NCI-H345 treated with DMSO at 0.1 percent for 48 hours (cell line): ENCODE measurements around the gene CHP1.
"Not testable (repeated sequence)": the region's sequence is repeated elsewhere in the genome, so short reads cannot be mapped to it uniquely, and the experiment has no call there.

Experiments
- DNase-seq: peaks from one replicate; lab custom pipeline; 2025; ENCODE audit not compliant: unreplicated experiment; lab: John Stamatoyannopoulos, UW

Gene CHP1

DNA sequence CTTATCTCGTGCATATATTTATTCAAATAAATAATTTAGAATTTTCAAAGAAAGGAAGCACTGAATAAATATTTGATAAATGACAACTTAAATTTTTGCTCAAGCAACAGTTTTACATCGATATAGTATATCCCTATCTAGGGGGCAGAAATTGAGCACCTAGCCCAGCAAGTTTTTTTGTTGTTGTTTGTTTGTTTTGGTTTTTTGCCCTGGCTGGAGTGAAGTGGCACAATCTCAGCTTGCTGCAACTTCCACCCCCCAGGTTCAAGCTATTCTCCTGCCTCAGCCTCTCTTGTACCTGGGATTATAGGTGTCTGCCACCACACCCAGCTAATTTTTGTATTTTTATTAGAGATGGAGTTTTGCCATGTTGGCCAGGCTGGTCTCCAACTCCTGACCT, 58.9 kb downstream of the CHP1 start:
- DNase-seq, result no peak

GRCh38 chr15:41291065-41291631, 60.1 kb downstream of the CHP1 start:
- DNase-seq, result no peak

GRCh38 chr15:41292521-41292920, 61.5 kb downstream of the CHP1 start:
- no peak for DNase-seq

GRCh38 chr15:41301139-41301538, 70.1 kb downstream of the CHP1 start:
- DNase-seq, result not testable (repeated sequence)

- DNase-seq, result no peak
Observed at GRCh38 chr15:41301587-41301986, 70.5 kb downstream of the CHP1 start.

DNA sequence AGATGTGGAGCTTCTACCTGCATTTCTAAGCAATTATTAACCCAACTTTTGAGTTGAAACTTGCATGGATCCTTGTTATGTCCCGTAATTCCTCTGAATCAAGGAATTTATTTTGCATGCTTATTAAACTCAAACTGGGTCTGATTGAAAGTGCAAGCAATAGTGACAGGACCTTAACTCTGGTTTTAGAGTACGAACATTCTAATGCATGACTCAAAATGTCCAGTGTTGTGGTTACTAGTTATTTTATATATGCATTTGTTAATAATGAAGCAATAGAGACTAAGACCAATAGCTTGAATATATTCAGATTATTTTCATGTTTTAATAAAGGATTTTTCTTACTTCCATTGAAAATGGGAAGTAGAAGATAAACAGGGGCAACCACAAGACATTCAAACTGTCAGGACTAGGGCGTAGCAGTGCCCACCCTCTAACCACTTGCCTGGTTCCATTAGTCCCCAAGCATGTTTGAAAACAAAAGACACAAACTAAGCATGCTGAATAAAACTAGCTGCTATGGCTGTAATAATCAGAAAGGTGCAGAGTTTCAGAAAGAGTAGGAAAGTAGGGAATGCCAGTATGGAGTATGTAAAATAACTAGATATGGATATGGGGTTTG, 73.2 kb downstream of the CHP1 start:
- no peak for DNase-seq

GRCh38 chr15:41307679-41308078, 76.6 kb downstream of the CHP1 start:
- no peak for DNase-seq

- DNase-seq, result no peak
Observed at GRCh38 chr15:41309226-41309905, 78.3 kb downstream of the CHP1 start.

- DNase-seq, result not testable (repeated sequence)
Observed at GRCh38 chr15:41320805-41321330, 89.8 kb downstream of the CHP1 start.

- no peak for DNase-seq
Observed at GRCh38 chr15:41323611-41324010, 92.5 kb downstream of the CHP1 start.

DNA sequence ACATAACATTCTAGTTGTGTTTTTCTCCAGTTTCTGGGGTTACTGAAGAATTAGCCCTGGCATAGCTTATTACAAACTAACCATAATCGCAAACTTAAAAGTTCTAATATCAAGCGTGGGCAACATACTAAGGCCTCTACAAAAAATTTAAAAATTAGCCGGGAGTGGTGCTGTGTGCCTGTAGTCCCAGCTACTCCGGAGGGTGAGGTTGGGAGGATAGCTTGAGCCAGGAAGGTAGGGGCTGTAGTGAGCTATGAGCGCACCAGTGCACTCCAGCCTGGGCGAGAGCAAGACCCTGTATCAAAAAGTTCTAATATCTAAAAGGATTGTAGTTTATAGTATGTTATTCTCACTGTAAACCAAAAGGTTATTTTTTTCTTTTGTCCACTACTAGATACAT, 100.2 kb downstream of the CHP1 start:
- no peak for DNase-seq
